NT2/D1 (cell line): ENCODE data around the gene LYZL2.
"Not testable (repeated sequence)": the region's sequence is repeated elsewhere in the genome, so short reads cannot be mapped to it uniquely, and the experiment has no call there.

Experiments
- SUZ12 ChIP-seq: IDR thresholded peaks from 2 replicates; pipeline ENCODE4 v1.6.1; 2011; ENCODE audit not compliant: insufficient read length, insufficient read depth; ENCODE audit errors: extremely low read depth
- YY1 ChIP-seq: IDR thresholded peaks from 2 replicates; pipeline ENCODE4 v1.6.1; 2011; ENCODE audit not compliant: insufficient read length, insufficient read depth

DNA sequence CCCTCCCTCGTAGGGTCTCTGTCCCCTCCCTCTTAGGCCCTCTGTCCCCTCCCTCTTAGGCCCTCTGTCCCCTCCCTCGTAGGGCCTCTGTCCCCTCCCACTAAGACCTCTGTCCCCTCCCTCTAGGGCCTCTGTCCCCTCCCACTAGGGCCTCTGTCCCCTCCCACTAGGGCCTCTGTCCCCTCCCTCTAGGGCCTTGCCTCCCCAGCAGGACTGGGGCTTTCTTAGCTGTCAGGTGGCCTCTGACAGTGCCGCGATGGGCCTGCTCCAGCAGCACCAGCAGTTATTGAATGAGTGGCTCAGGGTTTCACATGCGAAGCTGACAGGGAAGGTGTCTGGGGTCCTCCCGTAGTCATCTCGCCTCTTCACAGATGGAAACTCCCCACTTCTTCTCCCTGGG lies 48.1 kb upstream of the LYZL2 start:
- not testable (repeated sequence) for TF ChIP-seq YY1, SUZ12
